ENCODE results near the gene FAM227A. TPM values are rescaled to one million over a fixed set of nuclear protein-coding genes. Genes with fewer than 3 reads are reported as not detected.

FAM227A gene
- total RNA-seq, 1 donor from 2014 or later: 0.43 TPM

DNA sequence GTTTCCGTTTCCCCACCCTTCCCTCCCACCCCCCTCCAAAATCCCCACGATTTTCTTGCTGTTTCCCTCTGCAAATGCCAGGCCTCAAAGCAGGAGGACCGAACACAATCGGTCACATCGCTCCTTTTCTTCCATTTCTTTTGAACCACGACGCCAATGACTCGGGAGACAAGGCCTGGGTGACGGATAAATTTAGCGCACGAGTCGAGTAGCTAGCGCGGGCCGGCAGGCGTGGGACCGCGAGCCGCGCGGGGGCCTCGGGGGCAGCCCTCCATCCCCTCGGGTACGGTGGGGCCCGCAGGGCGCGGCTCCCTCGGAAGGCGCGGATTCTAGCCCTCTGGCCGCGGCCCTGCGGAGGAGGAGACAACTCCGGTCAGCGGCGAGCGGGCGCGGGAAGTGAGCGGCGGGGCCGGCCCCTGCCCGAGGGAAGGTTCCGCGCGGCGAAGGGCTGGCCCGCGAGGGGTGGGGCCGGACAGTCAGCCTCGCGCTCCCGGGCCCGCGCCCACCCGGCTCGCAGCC is 44.1 kb upstream of the FAM227A start:
- peaks cover 16 to 42% of the 10 kb centered on the region in 2 donors for H3K4me1 ChIP-seq
- peaks cover 0 to 4% of the 10 kb centered on the region in 2 donors for H3K36me3 ChIP-seq
- H3K9me3 ChIP-seq: no peaks in the 10 kb centered on the region
- peak overlapping the region; percentile 70 to 78 for H3K4me3 ChIP-seq
- peak in 1 of 2 donors; percentile 84 for DNase-seq (ENCODE audit: low spot score in 2 of 2)
- H3K27ac ChIP-seq: peak overlapping the region; percentile 94 to 98
- TF ChIP-seq, protein P1, sequence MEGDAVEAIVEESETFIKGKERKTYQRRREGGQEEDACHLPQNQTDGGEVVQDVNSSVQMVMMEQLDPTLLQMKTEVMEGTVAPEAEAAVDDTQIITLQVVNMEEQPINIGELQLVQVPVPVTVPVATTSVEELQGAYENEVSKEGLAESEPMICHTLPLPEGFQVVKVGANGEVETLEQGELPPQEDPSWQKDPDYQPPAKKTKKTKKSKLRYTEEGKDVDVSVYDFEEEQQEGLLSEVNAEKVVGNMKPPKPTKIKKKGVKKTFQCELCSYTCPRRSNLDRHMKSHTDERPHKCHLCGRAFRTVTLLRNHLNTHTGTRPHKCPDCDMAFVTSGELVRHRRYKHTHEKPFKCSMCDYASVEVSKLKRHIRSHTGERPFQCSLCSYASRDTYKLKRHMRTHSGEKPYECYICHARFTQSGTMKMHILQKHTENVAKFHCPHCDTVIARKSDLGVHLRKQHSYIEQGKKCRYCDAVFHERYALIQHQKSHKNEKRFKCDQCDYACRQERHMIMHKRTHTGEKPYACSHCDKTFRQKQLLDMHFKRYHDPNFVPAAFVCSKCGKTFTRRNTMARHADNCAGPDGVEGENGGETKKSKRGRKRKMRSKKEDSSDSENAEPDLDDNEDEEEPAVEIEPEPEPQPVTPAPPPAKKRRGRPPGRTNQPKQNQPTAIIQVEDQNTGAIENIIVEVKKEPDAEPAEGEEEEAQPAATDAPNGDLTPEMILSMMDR (IDR thresholded peaks at IDR 0.05): no peak
- no peaks in the 10 kb centered on the region for H3K27me3 ChIP-seq
- intact Hi-C loops (cut with DNase I): loop anchor here (2.0 to 10.0 kb wide), 4 partner anchors 20 to 856 kb away; partner anchors contain the start of genes ANKRD54, DDX17, EIF3L and TOMM22

- Histone ChIP-seq H3K4me1 (peaks cover 16 to 46% of the 10 kb centered on the region in 2 donors), H3K9me3 (no peaks in the 10 kb centered on the region), H3K27me3 (no peaks in the 10 kb centered on the region), H3K4me3 (peak overlapping the region; percentile 70 to 78), H3K36me3 (peaks cover 0 to 4% of the 10 kb centered on the region in 2 donors), H3K27ac (peak overlapping the region; percentile 94 to 98)
- intact Hi-C loops (cut with DNase I): loop anchor here (2.0 to 10.0 kb wide), 4 partner anchors 19 to 855 kb away; partner anchors contain the start of genes ANKRD54, DDX17, EIF3L and TOMM22
- TF ChIP-seq, protein P1 (IDR thresholded peaks at IDR 0.05): no peak
- DNase-seq (ENCODE audit: low spot score in 2 of 2): no peak
These were observed 43.6 kb upstream of the FAM227A start for GRCh38 chr22:38699784-38700183.

GRCh38 chr22:38699143-38699542 is 43.0 kb upstream of the FAM227A start:
- Histone ChIP-seq H3K27ac (peak overlapping the region; percentile 94 to 98), H3K9me3 (no peaks in the 10 kb centered on the region), H3K4me1 (peaks cover 16 to 44% of the 10 kb centered on the region in 2 donors), H3K4me3 (peak overlapping the region; percentile 70 to 78), H3K27me3 (no peaks in the 10 kb centered on the region), H3K36me3 (peaks cover 0 to 4% of the 10 kb centered on the region in 2 donors)
- TF ChIP-seq, protein P1 (IDR thresholded peaks at IDR 0.05): no peak
- no peak for DNase-seq (ENCODE audit: low spot score in 2 of 2)
- intact Hi-C loops (cut with DNase I): no loop called here

- Histone ChIP-seq H3K36me3 (peaks cover 0 to 4% of the 10 kb centered on the region in 2 donors), H3K4me3 (peak overlapping the region; percentile 70 to 78), H3K4me1 (peaks cover 16 to 48% of the 10 kb centered on the region in 2 donors), H3K27me3 (no peaks in the 10 kb centered on the region), H3K9me3 (no peaks in the 10 kb centered on the region), H3K27ac (peak overlapping the region; percentile 94 to 98)
- DNase-seq (ENCODE audit: low spot score in 2 of 2): no peak
- intact Hi-C loops (cut with DNase I): no loop called here
- TF ChIP-seq, protein P1 (IDR thresholded peaks at IDR 0.05): no peak
These were observed 42.4 kb upstream of the FAM227A start for GRCh38 chr22:38698407-38699094.

DNA sequence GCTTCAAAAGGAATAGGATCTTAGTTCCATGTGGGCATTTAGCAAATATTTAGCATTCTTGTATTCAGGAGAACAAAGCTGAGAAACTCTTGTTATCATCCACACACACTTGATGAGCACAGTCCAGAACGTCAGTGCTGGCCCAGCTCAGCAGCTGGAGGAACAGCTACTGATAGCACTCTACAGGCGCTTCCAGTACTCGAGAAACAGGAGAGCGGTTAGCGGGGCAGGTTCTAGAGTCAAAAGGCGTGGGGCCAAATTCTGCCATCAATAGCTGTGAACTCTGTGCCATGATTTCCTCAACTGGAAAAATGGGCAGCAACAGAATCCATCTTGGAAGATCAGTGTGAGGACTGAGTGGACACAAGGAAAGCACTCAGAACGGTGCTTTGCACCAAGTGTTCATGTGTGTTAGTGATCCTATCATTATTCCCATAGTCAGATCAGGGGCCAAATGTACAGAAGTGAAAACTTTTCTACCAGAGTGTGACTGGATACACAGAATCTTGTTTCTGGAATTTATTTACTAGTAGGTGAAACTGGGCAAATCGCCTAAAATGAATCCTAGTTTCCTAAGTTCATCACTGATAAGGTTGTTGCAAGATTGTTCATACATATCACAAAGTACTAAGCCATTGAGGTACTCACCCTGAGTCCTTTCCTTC is 41.4 kb upstream of the FAM227A start:
- H3K4me1 ChIP-seq: peaks cover 16 to 50% of the 10 kb centered on the region in 2 donors
- H3K36me3 ChIP-seq: peaks cover 0 to 4% of the 10 kb centered on the region in 2 donors
- no peaks in the 10 kb centered on the region for H3K9me3 ChIP-seq
- H3K27me3 ChIP-seq: no peaks in the 10 kb centered on the region
- H3K27ac ChIP-seq: peak overlapping the region; percentile 94 to 98
- intact Hi-C loops (cut with DNase I): no loop called here
- TF ChIP-seq, protein P1 (IDR thresholded peaks at IDR 0.05): no peak
- no peak for DNase-seq (ENCODE audit: low spot score in 2 of 2)
- peak overlapping the region; percentile 15 to 78 for H3K4me3 ChIP-seq

Measured in ascending aorta (tissue), 2 donors.